Upper lobe of right lung (tissue), 1 donor: ENCODE measurements around the gene GMFB. TPM values are rescaled to one million over a fixed set of nuclear protein-coding genes. Genes with fewer than 3 reads are reported as not detected.

Source experiments
- ATAC-seq: fragments of 200-7000 bp; cut with Tn5 transposase; one replicate; pipeline ENCODE4 v1.9.1; 2020; ENCODE audit warnings: mild to moderate bottlenecking, moderate library complexity
- DNase-seq: peaks from one replicate; pipeline ENCODE4 v3.0.0-alpha.2; 2020
- H3K27ac ChIP-seq: fragments of 200-600 bp; one replicate; pipeline ENCODE4 v1.8.0; 2022
- H3K27me3 ChIP-seq: fragments of 200-600 bp; one replicate; pipeline ENCODE4 v1.8.0; 2022; ENCODE audit warnings: mild to moderate bottlenecking
- H3K36me3 ChIP-seq: fragments of 200-600 bp; one replicate; pipeline ENCODE4 v1.8.0; 2022
- H3K4me1 ChIP-seq: fragments of 200-600 bp; one replicate; pipeline ENCODE4 v1.8.0; 2022
- H3K4me3 ChIP-seq: fragments of 200-600 bp; one replicate; pipeline ENCODE4 v1.8.0; 2022; ENCODE audit warnings: mild to moderate bottlenecking
- H3K9me3 ChIP-seq: fragments of 200-600 bp; one replicate; pipeline ENCODE4 v1.8.0; 2022
- intact Hi-C: fragments of 100-400 bp; cut with DNase I; formaldehyde crosslinking; loops from one replicate; pipeline ENCODE4 v1.11.0; 2022
- total RNA-seq: library from RNA; stranded (reverse); fragmentation: NEBNext Ultra II Directional; extraction: Animal tissue kit (Norgen Biotek cat#: 25700); gene quantifications from one replicate; pipeline ENCODE4 v1.2.1, GENCODE V29; 2021
- TF ChIP-seq, protein P1 (sequence below): fragments of 200-600 bp; IDR thresholded peaks from one replicate; pipeline ENCODE4 v1.8.0; 2022; ENCODE audit warnings: antibody characterized with exemption
- donor health status: DM: no; HTN: yes; CAD: no; lungs with severe emphysema.

The GMFB gene
- total RNA-seq, 1 donor from 2014 or later: 52.9 TPM

DNA sequence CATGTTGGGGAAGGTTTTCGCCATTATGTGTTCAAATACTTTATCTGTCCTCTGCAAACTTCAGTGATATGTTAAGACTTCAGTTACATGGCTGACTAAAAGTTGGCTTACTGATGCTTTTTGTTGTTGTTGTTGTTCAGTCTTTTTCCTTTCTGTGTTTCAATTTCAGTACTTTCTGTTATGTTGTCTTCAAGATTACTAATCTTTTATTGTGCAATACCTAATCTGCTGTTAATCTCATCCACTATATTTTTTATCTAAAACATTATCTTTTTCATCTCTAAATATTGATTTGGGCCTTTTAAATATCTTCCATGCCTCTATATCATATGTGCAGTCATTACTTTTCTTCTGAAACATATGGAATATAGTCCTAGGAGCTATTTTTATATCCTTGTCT is 27.9 kb upstream of the GMFB start:
- DNase-seq (no peak), ATAC-seq (no peak)
- peaks cover 11% of the 10 kb centered on the region for H3K9me3 ChIP-seq
- TF ChIP-seq, protein P1, sequence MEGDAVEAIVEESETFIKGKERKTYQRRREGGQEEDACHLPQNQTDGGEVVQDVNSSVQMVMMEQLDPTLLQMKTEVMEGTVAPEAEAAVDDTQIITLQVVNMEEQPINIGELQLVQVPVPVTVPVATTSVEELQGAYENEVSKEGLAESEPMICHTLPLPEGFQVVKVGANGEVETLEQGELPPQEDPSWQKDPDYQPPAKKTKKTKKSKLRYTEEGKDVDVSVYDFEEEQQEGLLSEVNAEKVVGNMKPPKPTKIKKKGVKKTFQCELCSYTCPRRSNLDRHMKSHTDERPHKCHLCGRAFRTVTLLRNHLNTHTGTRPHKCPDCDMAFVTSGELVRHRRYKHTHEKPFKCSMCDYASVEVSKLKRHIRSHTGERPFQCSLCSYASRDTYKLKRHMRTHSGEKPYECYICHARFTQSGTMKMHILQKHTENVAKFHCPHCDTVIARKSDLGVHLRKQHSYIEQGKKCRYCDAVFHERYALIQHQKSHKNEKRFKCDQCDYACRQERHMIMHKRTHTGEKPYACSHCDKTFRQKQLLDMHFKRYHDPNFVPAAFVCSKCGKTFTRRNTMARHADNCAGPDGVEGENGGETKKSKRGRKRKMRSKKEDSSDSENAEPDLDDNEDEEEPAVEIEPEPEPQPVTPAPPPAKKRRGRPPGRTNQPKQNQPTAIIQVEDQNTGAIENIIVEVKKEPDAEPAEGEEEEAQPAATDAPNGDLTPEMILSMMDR: no peak
- peaks cover 4% of the 10 kb centered on the region for H3K4me1 ChIP-seq
- intact Hi-C loops: no loop called here
- no peaks in the 10 kb centered on the region for H3K27me3 ChIP-seq
- no peak overlapping the region for H3K4me3 ChIP-seq
- H3K27ac ChIP-seq: no peak overlapping the region
- no peaks in the 10 kb centered on the region for H3K36me3 ChIP-seq

DNA sequence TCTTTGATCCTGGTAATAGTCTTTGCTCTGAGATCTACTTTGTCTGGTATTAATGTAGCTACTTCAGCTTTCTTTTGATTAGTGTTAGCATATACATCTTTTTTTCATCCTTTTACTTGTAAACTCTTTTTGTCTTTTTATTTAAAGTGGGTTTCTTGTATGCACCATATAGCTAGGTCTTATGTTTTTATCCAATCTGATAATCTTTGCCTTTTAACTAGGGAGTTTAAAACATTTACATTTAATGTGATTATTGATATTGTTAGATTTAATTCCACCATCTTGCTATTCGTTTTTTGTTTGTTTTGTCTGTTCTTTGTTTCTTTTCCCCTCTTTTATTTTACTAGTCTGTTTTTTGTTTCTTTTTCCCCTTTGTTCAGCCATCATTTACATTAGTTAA is 26.9 kb upstream of the GMFB start:
- Histone ChIP-seq H3K4me1 (peaks cover 14% of the 10 kb centered on the region), H3K27ac (no peak overlapping the region), H3K9me3 (peaks cover 11% of the 10 kb centered on the region), H3K36me3 (no peaks in the 10 kb centered on the region), H3K27me3 (no peaks in the 10 kb centered on the region), H3K4me3 (no peak overlapping the region)
- DNase-seq: no peak
- TF ChIP-seq, protein P1: no peak
- intact Hi-C loops: no loop called here
- no peak for ATAC-seq

DNA sequence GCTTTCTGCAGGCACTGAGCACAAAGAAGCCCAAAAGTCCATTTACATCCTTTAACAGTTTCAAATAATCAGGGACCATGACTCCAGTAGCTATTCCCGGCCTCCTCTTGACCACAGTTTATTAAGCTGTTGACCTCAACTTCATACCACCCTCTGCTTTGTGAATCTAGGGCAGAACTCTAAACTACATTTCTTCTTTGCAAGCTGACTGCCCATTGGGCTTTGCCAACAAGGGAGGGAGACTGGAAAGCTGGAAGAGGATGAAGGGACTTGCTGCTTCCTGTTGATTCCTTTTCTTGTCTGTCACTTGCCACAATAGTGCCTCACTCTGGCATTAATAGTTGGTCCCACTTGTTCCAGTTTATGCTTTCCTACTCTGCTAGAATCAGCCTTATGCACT is 23.6 kb upstream of the GMFB start:
- H3K27ac ChIP-seq: no peak overlapping the region
- no peaks in the 10 kb centered on the region for H3K36me3 ChIP-seq
- TF ChIP-seq, protein P1: no peak
- peaks cover 11% of the 10 kb centered on the region for H3K9me3 ChIP-seq
- intact Hi-C loops: no loop called here
- no peak for DNase-seq
- no peak for ATAC-seq
- no peak overlapping the region for H3K4me3 ChIP-seq
- H3K27me3 ChIP-seq: no peaks in the 10 kb centered on the region
- H3K4me1 ChIP-seq: peaks cover 17% of the 10 kb centered on the region

DNA sequence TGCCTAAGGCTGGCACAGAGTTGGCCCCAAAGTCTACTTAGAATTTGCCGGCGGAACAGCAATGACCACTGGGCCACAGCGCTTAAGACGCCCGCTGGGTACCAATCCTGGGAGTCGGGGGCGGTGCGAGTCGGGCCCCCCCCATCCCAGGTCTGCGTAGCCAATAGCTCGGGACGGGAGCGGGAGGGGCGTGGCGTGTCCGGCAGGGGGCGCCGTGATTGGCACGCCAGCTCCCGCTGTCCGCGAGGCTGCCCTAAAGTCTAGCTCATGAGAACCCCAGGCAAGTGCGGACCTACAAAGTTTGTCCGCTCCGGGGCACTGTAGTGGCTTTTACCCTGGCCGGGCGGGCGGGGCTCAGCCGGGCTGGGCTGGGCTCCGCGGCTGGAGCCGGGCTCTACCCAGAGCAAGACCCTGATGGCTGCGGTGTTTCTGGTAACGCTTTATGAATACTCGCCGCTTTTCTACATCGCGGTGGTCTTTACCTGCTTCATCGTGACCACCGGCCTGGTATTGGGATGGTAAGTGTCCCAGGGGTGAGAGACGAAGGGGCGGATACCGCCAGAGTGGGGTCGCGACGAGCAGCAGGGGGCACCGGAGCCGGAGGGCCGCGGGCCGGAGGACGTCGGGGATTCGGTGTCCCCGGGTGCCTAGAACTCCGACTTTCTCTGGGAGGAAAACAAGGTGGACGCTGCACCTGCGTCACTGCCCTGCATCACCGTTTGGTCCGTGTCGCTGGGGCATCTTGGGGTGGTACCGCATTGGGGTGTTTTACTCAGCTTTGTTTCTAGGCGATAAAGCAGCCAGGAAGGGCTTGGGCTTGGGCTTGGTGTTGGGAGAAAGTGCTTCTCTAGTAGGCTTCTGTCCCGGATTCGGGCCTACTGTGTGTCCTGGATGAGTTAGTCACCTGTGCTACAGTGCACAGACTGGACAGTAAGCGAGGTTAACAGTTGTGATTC is 21.0 kb upstream of the GMFB start, which contains the start of gene CGRRF1:
Gene CGRRF1, plus strand, starts transcription at position 361 of the 956 bp plus-strand sequence. Its CDS starts 54 bp downstream, at position 415.
- DNase-seq (peak; percentile 99), ATAC-seq (peak; percentile 100)
- Histone ChIP-seq H3K9me3 (no peaks in the 10 kb centered on the region), H3K4me3 (peak within 1 kb of the TSS; percentile 95), H3K4me1 (peaks cover 17% of the 10 kb centered on the region), H3K27ac (peak within 1 kb of the TSS; percentile 77), H3K27me3 (no peaks in the 10 kb centered on the region), H3K36me3 (no peaks in the 10 kb centered on the region)
- intact Hi-C loops: no loop called here
- TF ChIP-seq, protein P1: peak; percentile 81

DNA sequence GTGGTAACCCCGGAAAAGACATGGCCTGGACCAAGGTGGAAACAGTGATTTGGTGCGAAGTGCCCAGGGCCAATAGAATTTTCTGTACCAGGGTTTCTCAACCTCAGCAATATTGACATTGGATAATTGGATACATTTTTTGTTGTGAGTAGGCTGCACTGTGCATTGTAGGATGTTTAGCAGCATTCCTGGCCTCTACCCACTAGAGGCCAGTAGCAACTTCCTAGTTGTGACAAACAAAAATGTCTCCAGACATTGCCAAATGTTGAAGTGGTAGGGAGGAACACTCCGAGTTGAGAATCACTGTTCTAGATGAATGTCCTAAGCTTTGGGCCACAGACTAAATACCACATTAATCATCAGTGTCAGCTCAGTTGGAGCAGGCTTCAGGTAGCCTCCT is 14.7 kb upstream of the GMFB start:
- Histone ChIP-seq H3K36me3 (no peaks in the 10 kb centered on the region), H3K27me3 (no peaks in the 10 kb centered on the region), H3K27ac (no peak overlapping the region), H3K4me3 (no peak overlapping the region), H3K4me1 (no peaks in the 10 kb centered on the region), H3K9me3 (no peaks in the 10 kb centered on the region)
- ATAC-seq: peak; percentile 77
- no peak for DNase-seq
- TF ChIP-seq, protein P1: peak; percentile 36
- intact Hi-C loops: no loop called here
